WERI-Rb-1 (cell line): ENCODE data around the gene PPP3R1.

Experiments used
- DNase-seq: peaks from one replicate; pipeline ENCODE4 v3.0.0-alpha.2; 2020
- H3K27ac ChIP-seq: fragments of 250-450 bp; sonication (Bioruptor Pico); 2 replicates; pipeline ENCODE4 v1.5.1; 2020; ENCODE audit warnings: mild to moderate bottlenecking, moderate library complexity
- H3K27me3 ChIP-seq: fragments of 250-450 bp; sonication (Bioruptor Pico); 2 replicates; pipeline ENCODE4 v1.5.1; 2021; ENCODE audit warnings: mild to moderate bottlenecking, low read depth, moderate library complexity; ENCODE audit not compliant: insufficient read depth, severe bottlenecking
- H3K36me3 ChIP-seq: fragments of 250-450 bp; sonication (Bioruptor Pico); 2 replicates; pipeline ENCODE4 v1.5.1; 2020; ENCODE audit warnings: mild to moderate bottlenecking, moderate library complexity
- H3K4me3 ChIP-seq: 2 replicates; pipeline ENCODE4 v1.5.1; 2011; ENCODE audit warnings: low read depth, mild to moderate bottlenecking, control low read depth, low read length
- H3K9me3 ChIP-seq: fragments of 250-450 bp; sonication (Bioruptor Pico); 2 replicates; pipeline ENCODE4 v1.5.1; 2021; ENCODE audit warnings: mild to moderate bottlenecking, moderate library complexity; ENCODE audit not compliant: severe bottlenecking
- CTCF ChIP-seq: IDR thresholded peaks from 2 replicates; pipeline ENCODE4 v1.5.1; 2011; ENCODE audit warnings: low read depth, mild to moderate bottlenecking, control low read depth, inconsistent platforms, low read length

Gene PPP3R1

GRCh38 chr2:68256093-68256450, 3.7 kb upstream of the PPP3R1 start:
- Histone ChIP-seq H3K27me3 (no peaks in the 10 kb centered on the region), H3K27ac (no peak overlapping the region), H3K9me3 (no peaks in the 10 kb centered on the region), H3K4me3 (no peak overlapping the region), H3K36me3 (0 out of 2 replicates have a peak, but pooled peaks cover 3% of the 10 kb centered on the region)
- TF ChIP-seq CTCF: no peak
- DNase-seq: no peak

DNA sequence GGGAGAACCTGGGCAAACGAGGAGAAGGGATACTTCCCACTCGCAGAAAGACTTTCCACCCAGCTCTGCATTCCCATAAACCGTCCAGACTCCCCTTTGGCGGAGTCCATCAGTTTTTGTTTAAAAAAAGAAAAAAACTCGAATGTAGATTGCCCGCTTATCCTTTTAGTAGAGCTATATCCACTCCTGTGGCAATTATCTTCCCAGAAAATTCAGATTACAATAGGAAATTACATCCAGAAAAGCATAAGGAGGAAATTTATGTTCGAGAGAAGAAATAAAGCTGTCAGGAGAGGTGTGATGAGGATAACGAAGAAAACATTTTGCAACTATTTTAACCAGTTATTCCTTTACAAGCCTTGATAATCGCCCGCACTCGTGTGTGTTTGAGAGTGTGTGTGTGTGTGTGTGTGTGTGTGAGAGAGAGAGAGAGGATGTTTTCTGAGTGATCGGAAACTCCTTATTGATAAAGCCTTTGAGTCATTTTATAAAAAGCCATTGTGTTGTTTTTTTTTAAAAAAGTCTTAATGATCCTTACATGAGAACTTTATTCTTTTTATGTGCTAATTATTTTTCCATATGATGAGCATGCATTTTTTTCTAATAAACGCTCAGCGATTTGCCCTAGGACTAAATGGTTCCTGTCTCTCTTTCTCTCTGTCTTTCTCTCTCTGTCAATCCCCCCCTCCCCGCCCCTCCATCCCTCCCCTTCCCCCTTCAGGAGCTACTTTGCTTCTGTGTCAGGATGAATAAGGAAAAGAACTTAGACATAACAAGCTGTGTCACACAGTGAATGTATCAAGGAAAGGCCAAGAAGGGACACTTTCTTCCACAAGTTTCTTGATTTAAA, 1.1 kb upstream of the PPP3R1 start:
- no peak for TF ChIP-seq CTCF
- DNase-seq: no peak
- H3K4me3 ChIP-seq: peak overlapping the region; percentile 97
- H3K9me3 ChIP-seq: no peaks in the 10 kb centered on the region
- H3K27me3 ChIP-seq: no peaks in the 10 kb centered on the region
- H3K36me3 ChIP-seq: peaks cover 19% of the 10 kb centered on the region
- H3K27ac ChIP-seq: peak overlapping the region; percentile 98

GRCh38 chr2:68251855-68252399, 405 bp downstream of the PPP3R1 start:
- Histone ChIP-seq H3K4me3 (peak overlapping the region; percentile 93), H3K9me3 (no peaks in the 10 kb centered on the region), H3K36me3 (peaks cover 31% of the 10 kb centered on the region), H3K27me3 (no peaks in the 10 kb centered on the region), H3K27ac (peak overlapping the region; percentile 98)
- TF ChIP-seq CTCF: no peak
- no peak for DNase-seq

GRCh38 chr2:68251187-68251854, 1.0 kb downstream of the PPP3R1 start:
- peak; percentile 78 for TF ChIP-seq CTCF
- peak overlapping the region; percentile 93 for H3K4me3 ChIP-seq
- H3K9me3 ChIP-seq: no peaks in the 10 kb centered on the region
- peaks cover 31% of the 10 kb centered on the region for H3K36me3 ChIP-seq
- peak; percentile 82 for DNase-seq
- H3K27ac ChIP-seq: peak overlapping the region; percentile 98
- H3K27me3 ChIP-seq: no peaks in the 10 kb centered on the region

DNA sequence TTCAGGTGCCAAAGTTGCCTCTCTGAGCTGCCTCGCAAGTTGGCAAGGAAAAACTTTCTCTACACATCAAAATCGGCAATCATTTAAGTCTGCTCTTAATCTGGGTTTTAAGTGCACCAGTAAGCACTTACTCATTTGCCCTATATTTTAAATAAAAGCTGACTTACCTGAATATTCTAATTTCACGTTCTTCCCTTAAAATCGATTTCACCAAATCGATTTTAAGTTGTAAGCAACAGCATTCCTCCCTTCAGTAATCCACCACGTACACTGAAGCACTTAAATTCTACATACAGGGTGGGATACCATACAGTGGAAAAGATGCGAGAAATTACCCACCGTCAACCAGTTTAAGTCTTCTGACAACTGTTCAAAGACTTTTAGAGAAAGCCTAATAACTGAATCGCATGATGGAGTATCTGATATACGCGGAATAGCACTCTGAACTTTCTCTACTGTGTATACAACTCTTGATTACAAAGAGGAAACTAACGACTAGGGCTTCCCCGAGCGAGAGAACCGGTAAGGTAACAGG, 1.6 kb downstream of the PPP3R1 start:
- peaks cover 31% of the 10 kb centered on the region for H3K36me3 ChIP-seq
- no peak for DNase-seq
- no peaks in the 10 kb centered on the region for H3K27me3 ChIP-seq
- peak overlapping the region; percentile 93 for H3K4me3 ChIP-seq
- H3K9me3 ChIP-seq: no peaks in the 10 kb centered on the region
- peak overlapping the region; percentile 98 for H3K27ac ChIP-seq
- TF ChIP-seq CTCF: no peak
